H1 (cell line): ENCODE results near the gene TMEM25. TPM values are rescaled to one million over a fixed set of nuclear protein-coding genes. Genes with fewer than 3 reads are reported as not detected.

ENCODE experiments used
- CTCF ChIA-PET: fragments of 300-600 bp; sonication (Branson Sonifier 250); formaldehyde crosslinking; loops from one replicate; lab custom pipeline; 2021; ENCODE audit not compliant: partially characterized antibody; lab: Charles Lee
- POLR2A ChIA-PET: fragments of 300-600 bp; sonication (Branson Sonifier 250); formaldehyde crosslinking; loops from one replicate; lab custom pipeline; 2021; ENCODE audit warnings: inconsistent platforms; ENCODE audit not compliant: partially characterized antibody; lab: Charles Lee
- DNase-seq, 2 experiments: peaks; one replicate each; pipeline versions ENCODE4 v3.0.0 to v3.0.0-alpha.2; 2010 to 2022; ENCODE audit warnings: low spot score in 2 of 2, low read depth in 1 of 2, mixed read lengths in 1 of 2
- FAIRE-seq: peaks from 2 replicates; lab custom pipeline; 2011; peaks lifted over from hg19 to GRCh38; lab: Jason Lieb, UNC
- H2AFZ ChIP-seq: 2 replicates; pipeline ENCODE4 v1.8.1; 2012; ENCODE audit warnings: low read length, inconsistent platforms
- H2AK5ac ChIP-seq: 2 replicates; pipeline ENCODE4 v1.6.1; 2013; ENCODE audit warnings: low read depth, low read length
- H2BK120ac ChIP-seq: replicated peaks from 2 replicates; pipeline ENCODE3; 2013; ENCODE audit warnings: low read depth, low read length, inconsistent platforms
- H2BK12ac ChIP-seq: 2 replicates; pipeline ENCODE4 v1.6.1; 2013; ENCODE audit warnings: low read depth, low read length
- H2BK15ac ChIP-seq: 2 replicates; pipeline ENCODE4 v1.6.1; 2013; ENCODE audit warnings: low read length
- H2BK20ac ChIP-seq: 2 replicates; pipeline ENCODE4 v1.6.1; 2013; ENCODE audit warnings: low read length
- H2BK5ac ChIP-seq: 2 replicates; pipeline ENCODE4 v1.6.1; 2013; ENCODE audit warnings: low read depth, low read length
- H3K14ac ChIP-seq: 2 replicates; pipeline ENCODE4 v1.6.1; 2013; ENCODE audit warnings: inconsistent platforms; ENCODE audit not compliant: insufficient read length
- H3K18ac ChIP-seq: 2 replicates; pipeline ENCODE4 v1.6.1; 2013; ENCODE audit warnings: low read length; ENCODE audit errors: extremely low read depth
- H3K23ac ChIP-seq: 2 replicates; pipeline ENCODE4 v1.6.1; 2013; ENCODE audit warnings: inconsistent platforms; ENCODE audit not compliant: insufficient read length
- H3K23me2 ChIP-seq: 2 replicates; pipeline ENCODE4 v1.6.1; 2013; ENCODE audit warnings: low read depth, low read length
- H3K27ac ChIP-seq: 2 replicates; pipeline ENCODE4 v1.6.1; 2011; ENCODE audit warnings: low read depth, low read length, inconsistent platforms
- H3K27me3 ChIP-seq, 4 experiments: replicated peaks in 1 of 4; 1 replicate in 1 of 4; 2 replicates in 3 of 4; pipeline versions ENCODE4 v1.6.1 to v1.8.1; 2011 to 2013; ENCODE audit warnings: low read length in 3 of 4, mild to moderate bottlenecking in 3 of 4, inconsistent platforms in 2 of 4, mixed read lengths in 2 of 4, moderate library complexity in 1 of 4; ENCODE audit not compliant: control insufficient read depth in 3 of 4, insufficient read depth in 3 of 4; ENCODE audit errors: extremely low read depth in 1 of 4
- H3K36me3 ChIP-seq, 4 experiments: 2 replicates each; pipeline versions ENCODE4 v1.6.1 to v1.8.1; 2011 to 2013; ENCODE audit warnings: mild to moderate bottlenecking in 4 of 4, low read length in 3 of 4, moderate library complexity in 2 of 4, control low read depth in 1 of 4, inconsistent platforms in 1 of 4; ENCODE audit not compliant: insufficient read depth in 4 of 4, control insufficient read depth in 2 of 4
- H3K4ac ChIP-seq: replicated peaks from 2 replicates; pipeline ENCODE3; 2013; ENCODE audit warnings: low read length, low read depth, mixed read lengths, inconsistent platforms; ENCODE audit not compliant: insufficient read length
- H3K4me1 ChIP-seq, 4 experiments: replicated peaks in 1 of 4; 1 replicate in 1 of 4; 2 replicates in 3 of 4; pipeline versions ENCODE4 v1.6.1 to v1.8.1; 2011 to 2013; ENCODE audit warnings: low read length in 3 of 4, inconsistent platforms in 2 of 4, mixed read lengths in 1 of 4; ENCODE audit not compliant: insufficient read depth in 4 of 4, control insufficient read depth in 3 of 4
- H3K4me2 ChIP-seq, 2 experiments: 2 replicates each; pipeline versions ENCODE4 v1.6.1 to v1.8.1; 2011 to 2013; ENCODE audit warnings: low read depth in 2 of 2, low read length in 2 of 2, control low read depth in 1 of 2, inconsistent platforms in 1 of 2, mild to moderate bottlenecking in 1 of 2; ENCODE audit not compliant: insufficient read depth in 1 of 2
- H3K4me3 ChIP-seq, 4 experiments: fragments of 200-600, 300-600 bp in 1 of 4; sonication (generic), shearing (Covaris generic), sonication (Bioruptor Twin) in 1 of 4; 2 replicates each; pipeline versions ENCODE4 v1.5.1 to v1.8.1; 2011 to 2016; ENCODE audit warnings: low read length in 4 of 4, low read depth in 3 of 4, control low read depth in 2 of 4, inconsistent platforms in 2 of 4, mild to moderate bottlenecking in 2 of 4, mixed read lengths in 1 of 4, moderate library complexity in 1 of 4; ENCODE audit not compliant: insufficient read depth in 2 of 4; ENCODE audit errors: extremely low read depth in 1 of 4
- H3K56ac ChIP-seq: replicated peaks from 2 replicates; pipeline ENCODE3; 2013; ENCODE audit warnings: low read depth, mild to moderate bottlenecking, mixed read lengths, low read length, inconsistent platforms; ENCODE audit not compliant: insufficient read length
- H3K79me1 ChIP-seq: 2 replicates; pipeline ENCODE4 v1.6.1; 2013; ENCODE audit warnings: low read depth, low read length, control low read depth
- H3K79me2 ChIP-seq, 2 experiments: 2 replicates each; pipeline versions ENCODE4 v1.6.1 to v1.8.1; 2012 to 2013; ENCODE audit warnings: low read length in 2 of 2, mild to moderate bottlenecking in 2 of 2, inconsistent platforms in 1 of 2; ENCODE audit not compliant: insufficient read depth in 2 of 2, control insufficient read depth in 1 of 2
- H3K9ac ChIP-seq, 4 experiments: replicated peaks in 1 of 4; 1 replicate in 1 of 4; 2 replicates in 3 of 4; pipeline versions ENCODE4 v1.6.1 to v1.8.1; 2011 to 2013; ENCODE audit warnings: low read depth in 3 of 4, low read length in 3 of 4, control low read depth in 2 of 4, mild to moderate bottlenecking in 2 of 4, moderate library complexity in 2 of 4, inconsistent platforms in 1 of 4; ENCODE audit errors: extremely low read depth in 1 of 4
- H3K9me3 ChIP-seq, 2 experiments: 2 replicates each; pipeline versions ENCODE4 v1.6.1 to v1.8.1; 2012 to 2013; ENCODE audit warnings: mild to moderate bottlenecking in 2 of 2, moderate library complexity in 2 of 2, control low read depth in 1 of 2, inconsistent platforms in 1 of 2, low read depth in 1 of 2, low read length in 1 of 2, mixed read lengths in 1 of 2; ENCODE audit not compliant: insufficient read depth in 2 of 2
- H4K20me1 ChIP-seq, 2 experiments: replicated peaks in 1 of 2; 2 replicates each; pipeline versions ENCODE3 to v1.8.1; 2011 to 2013; ENCODE audit warnings: inconsistent platforms in 2 of 2, low read length in 2 of 2, mild to moderate bottlenecking in 1 of 2; ENCODE audit not compliant: insufficient read depth in 2 of 2, control insufficient read depth in 1 of 2
- H4K5ac ChIP-seq: 2 replicates; pipeline ENCODE4 v1.6.1; 2013; ENCODE audit warnings: low read length, low read depth, mixed read lengths, inconsistent platforms; ENCODE audit not compliant: insufficient read length
- H4K8ac ChIP-seq: 2 replicates; pipeline ENCODE4 v1.8.0; 2013; ENCODE audit warnings: mild to moderate bottlenecking, moderate library complexity, low read length, inconsistent platforms; ENCODE audit not compliant: insufficient read depth; ENCODE audit errors: extremely low read depth
- H4K91ac ChIP-seq: replicated peaks from 2 replicates; pipeline ENCODE3; 2013; ENCODE audit warnings: low read length, mixed read lengths, inconsistent platforms; ENCODE audit not compliant: insufficient read length
- POLR2A ChIP-seq, 2 experiments: IDR thresholded peaks; 1 replicate in 1 of 2; 2 replicates in 1 of 2; pipeline ENCODE4 v1.6.1; 2011; ENCODE audit warnings: low read depth in 2 of 2, low read length in 2 of 2, mild to moderate bottlenecking in 2 of 2; ENCODE audit errors: control extremely low read depth in 1 of 2
- RNF2 ChIP-seq: fragments of 200-900, 300-1000 bp; sonication (generic); IDR thresholded peaks from 2 replicates; pipeline ENCODE4 v1.7.1; 2016; ENCODE audit warnings: borderline replicate concordance, low read depth, mild to moderate bottlenecking, antibody characterized with exemption, low read length; ENCODE audit not compliant: poor library complexity, severe bottlenecking; ENCODE audit errors: missing control alignments
- TBP ChIP-seq: IDR thresholded peaks from 2 replicates; pipeline ENCODE4 v1.6.1; 2011; ENCODE audit warnings: low read depth, low read length, improper control_type of control experiment
- YY1 ChIP-seq: IDR thresholded peaks from 2 replicates; pipeline ENCODE4 v1.6.1; 2011; ENCODE audit warnings: low read depth, mild to moderate bottlenecking, low read length
- polyA plus RNA-seq, 7 experiments: library from polyadenylated mRNA; depleted of rRNA in 3 of 7; stranded (reverse) in 5 of 7; unstranded in 2 of 7; fragments of >200 nt in 5 of 7; fragments of 200-250 nt in 2 of 7; gene quantifications; 1 replicate in 5 of 7; 2 replicates in 1 of 7; 4 replicates in 1 of 7; pipeline versions ENCODE4 v1.2.1 to v1.2.3, GENCODE V29; 2011 to 2013; ENCODE audit warnings: missing spikeins in 2 of 7, mixed read lengths in 2 of 7
- total RNA-seq: library from RNA; stranded (reverse); fragmentation: NEBNext Ultra II Directional; extraction: Animal tissue kit (Norgen Biotek cat#: 25700); gene quantifications from 2 replicates; pipeline ENCODE4 v1.2.1, GENCODE V29; 2021

Gene TMEM25
- total and polyA plus RNA-seq, 2 of the 8 experiments (the other 6 are each of a cell fraction or from before 2014, with no cell fraction given) = 18.3 to 26.8 TPM

- H2BK20ac ChIP-seq = no peak overlapping the region
- no peaks in the 10 kb centered on the region for H3K79me1 ChIP-seq
- no peak overlapping the region for H3K9ac ChIP-seq
- no peak overlapping the region for H4K8ac ChIP-seq
- no peak overlapping the region for H3K4me2 ChIP-seq
- no peak overlapping the region for H3K23ac ChIP-seq
- H3K4ac ChIP-seq = no peak overlapping the region
- FAIRE-seq = no peak
- no peaks in the 10 kb centered on the region for H3K79me2 ChIP-seq
- no peak overlapping the region for H3K56ac ChIP-seq
- CTCF ChIA-PET = no interaction called here
- no peak overlapping the region for H3K4me3 ChIP-seq
- H3K14ac ChIP-seq = no peak overlapping the region
- H4K5ac ChIP-seq = no peak overlapping the region
- no peak overlapping the region for H2BK5ac ChIP-seq
- H3K4me1 ChIP-seq = no peaks in the 10 kb centered on the region
- H2BK15ac ChIP-seq = no peak overlapping the region
- no peak overlapping the region for H2BK120ac ChIP-seq
- H3K27ac ChIP-seq = no peak overlapping the region
- H2BK12ac ChIP-seq = no peak overlapping the region
- no peak overlapping the region for H3K18ac ChIP-seq
- no peak overlapping the region for H2AK5ac ChIP-seq
- no peaks in the 10 kb centered on the region for H3K27me3 ChIP-seq
- peaks cover 18 to 73% (median 60%) of the 10 kb centered on the region in 4 experiments for H3K36me3 ChIP-seq
- TF ChIP-seq YY1 (no peak), TBP (no peak), POLR2A (IDR thresholded peaks at IDR 0.05; ENCODE audit: control extremely low read depth in 1 of 2, low read depth in 2 of 2, low read length in 2 of 2) (no peak), RNF2 (no peak)
- TF ChIP-seq, all 59 proteins: peak for 0
- H2AFZ ChIP-seq = no peak overlapping the region
- DNase-seq = no peak
- H3K9me3 ChIP-seq = no peaks in the 10 kb centered on the region; a peak in 1 of 4 replicates
- peaks cover 0 to 2% of the 10 kb centered on the region in 2 experiments for H4K20me1 ChIP-seq
- POLR2A ChIA-PET = no interaction called here
- no peaks in the 10 kb centered on the region; the same call in 1 of the 2 replicates for H3K23me2 ChIP-seq
- H4K91ac ChIP-seq = no peak overlapping the region
These were observed 45.7 kb upstream of the TMEM25 start for GRCh38 chr11:118485273-118485672.
